Stimulated activated CD4-positive, alpha-beta T cell treated with anti-CD3 and anti-CD28 coated beads, TNF-alpha, amount 100 ng/mL, for 4 hours (primary cell): ENCODE data around the gene GRID1.
"Not testable (repeated sequence)": the region's sequence is repeated elsewhere in the genome, so short reads cannot be mapped to it uniquely, and the experiment has no call there.

Experiments
- DNase-seq, 3 experiments: peaks; one replicate each; pipeline ENCODE4 v3.0.0-alpha.2; 2020; ENCODE audit warnings: low read depth in 3 of 3

The GRID1 gene

DNA sequence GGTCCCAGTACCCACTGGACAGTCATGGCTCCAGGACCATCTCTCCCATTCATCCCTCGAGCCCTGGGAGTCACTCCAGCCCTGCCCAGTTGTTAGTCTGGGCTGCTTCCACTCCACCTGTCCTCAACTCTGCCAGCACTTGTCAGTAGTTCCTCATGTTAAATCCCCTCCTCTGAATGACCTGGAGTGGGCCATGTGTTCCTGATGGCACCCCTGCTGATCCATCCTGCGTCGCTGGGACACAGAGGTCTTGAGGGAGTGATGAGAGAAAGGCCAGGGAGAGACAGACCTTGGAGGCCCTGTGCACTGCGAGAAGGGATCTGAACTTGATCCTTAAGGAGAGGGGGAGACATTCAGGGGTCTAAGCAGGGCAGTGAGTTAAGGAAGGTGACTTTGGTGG lies 174.9 kb downstream of the GRID1 start:
- no peak for DNase-seq

- no peak for DNase-seq
Observed at GRCh38 chr10:86191166-86191565, 175.4 kb downstream of the GRID1 start.

GRCh38 chr10:86190291-86190690 lies 176.3 kb downstream of the GRID1 start:
- no peak for DNase-seq

DNA sequence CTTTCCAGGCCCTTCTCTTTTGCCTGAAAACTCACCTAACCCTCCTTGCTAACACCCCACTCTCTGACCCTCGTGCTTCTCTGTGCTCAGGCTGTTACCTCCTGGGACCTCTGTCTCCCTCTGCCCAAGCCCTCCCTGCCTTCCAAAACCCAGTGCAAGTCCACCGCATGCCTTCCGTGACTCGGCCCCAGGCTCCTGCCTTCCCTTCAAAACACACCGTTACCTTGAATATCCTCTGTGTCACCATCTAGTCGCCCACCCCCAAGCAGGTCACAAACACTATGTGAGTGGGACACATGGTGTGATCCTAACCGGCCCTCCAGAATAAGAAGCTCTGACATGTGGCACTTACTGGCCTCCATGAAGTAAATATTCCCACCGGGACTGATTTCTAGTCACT lies 176.7 kb downstream of the GRID1 start:
- DNase-seq = no peak

- no peak for DNase-seq
Observed at GRCh38 chr10:86188796-86189558, 177.6 kb downstream of the GRID1 start.

GRCh38 chr10:86188326-86188725 lies 178.3 kb downstream of the GRID1 start:
- no peak for DNase-seq

DNA sequence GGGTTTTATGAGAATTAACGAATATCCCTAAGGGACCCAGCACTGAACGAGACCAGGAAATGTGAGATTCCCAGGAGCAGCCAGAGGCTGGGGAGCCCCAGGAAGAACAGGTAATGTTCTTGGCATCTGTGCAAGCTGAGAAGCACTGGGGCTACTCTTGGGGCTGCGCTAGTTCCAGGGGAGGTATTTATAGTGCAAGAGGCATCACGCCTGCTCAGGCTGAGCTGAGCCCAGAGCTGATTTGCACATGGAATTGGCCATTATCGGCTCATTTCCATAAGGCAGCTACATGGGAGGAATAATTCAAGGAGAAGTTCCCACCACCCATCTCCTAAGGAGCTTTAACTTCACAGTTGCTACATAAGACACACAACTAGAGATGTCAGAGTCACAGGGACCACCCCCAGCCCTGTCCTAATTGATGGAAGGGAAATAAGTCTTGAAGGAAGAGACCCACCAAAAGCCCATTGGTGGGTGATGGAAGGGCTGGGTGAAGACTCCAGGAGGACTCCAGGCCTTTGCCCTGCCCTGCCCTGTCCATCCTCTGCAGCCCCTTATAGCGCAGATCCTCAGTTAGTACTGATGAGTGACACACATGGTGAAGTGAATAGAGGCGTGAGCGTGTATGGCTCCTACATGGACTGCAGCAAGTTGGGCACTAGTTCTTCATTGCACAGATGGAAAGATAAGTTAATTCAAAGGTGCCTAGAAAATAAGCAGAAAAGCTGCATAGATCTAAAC lies 178.9 kb downstream of the GRID1 start:
- no peak for DNase-seq

- DNase-seq = no peak
Observed at GRCh38 chr10:86186633-86187032, 180.0 kb downstream of the GRID1 start.

DNA sequence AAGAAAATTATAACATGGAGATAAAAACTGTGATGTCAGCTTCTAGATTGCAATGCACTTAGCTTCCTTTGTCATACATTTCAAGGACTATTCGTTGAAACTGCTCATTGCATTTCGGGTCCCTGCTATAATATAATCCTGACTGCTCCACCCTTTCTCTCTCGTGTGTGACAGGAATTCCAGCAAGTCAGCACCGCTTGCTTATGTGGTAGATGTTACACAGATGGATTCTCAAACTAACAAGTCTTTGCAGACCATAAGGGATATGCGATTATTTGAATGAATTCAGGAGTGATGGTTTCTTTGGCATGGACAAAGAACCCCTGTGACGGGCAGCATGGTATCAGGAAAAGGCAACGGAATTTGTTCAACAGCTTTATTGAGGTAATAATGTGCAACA lies 184.0 kb downstream of the GRID1 start:
- DNase-seq = no peak

- no peak for DNase-seq
Observed at GRCh38 chr10:86182150-86182549, 184.4 kb downstream of the GRID1 start.

DNA sequence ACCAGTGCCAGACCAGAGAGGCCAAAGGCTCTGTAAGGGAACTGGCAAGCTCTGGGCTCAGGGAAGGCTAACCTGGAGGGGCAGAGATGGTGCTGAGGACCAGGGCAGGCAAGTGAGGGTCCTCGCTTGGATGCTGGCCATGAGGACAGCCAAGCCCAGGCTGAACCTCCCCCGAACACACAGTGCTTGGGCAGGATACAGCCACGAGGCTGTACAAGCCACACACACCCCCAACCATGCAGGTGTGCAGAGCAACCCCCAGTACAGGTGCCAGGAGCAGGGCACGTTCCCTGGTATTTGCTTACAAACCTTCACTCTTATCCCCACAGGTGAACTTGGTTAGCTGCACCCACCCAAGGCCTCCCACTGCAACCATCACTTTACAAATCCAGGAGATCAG lies 185.7 kb downstream of the GRID1 start:
- DNase-seq = no peak

GRCh38 chr10:86179961-86180360 lies 186.6 kb downstream of the GRID1 start:
- no peak for DNase-seq

DNA sequence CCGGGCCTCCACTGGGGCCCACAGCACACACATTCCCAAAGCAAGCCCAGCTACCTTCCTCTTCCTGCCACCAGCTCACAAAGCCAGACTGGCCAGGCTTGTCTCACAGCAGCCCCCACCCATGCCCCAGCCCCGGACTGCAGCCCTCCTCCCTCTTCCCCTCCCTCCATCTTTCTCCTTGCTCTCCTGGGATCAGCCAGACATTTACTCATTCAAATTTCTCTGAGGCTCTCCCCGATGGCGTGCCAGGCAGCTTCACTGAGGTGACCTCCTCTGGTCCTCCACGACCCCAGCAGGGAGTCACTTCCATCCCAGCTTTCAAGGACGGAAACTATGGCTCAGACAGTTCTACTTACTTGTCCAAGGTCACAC lies 187.5 kb downstream of the GRID1 start:
- no peak for DNase-seq

DNA sequence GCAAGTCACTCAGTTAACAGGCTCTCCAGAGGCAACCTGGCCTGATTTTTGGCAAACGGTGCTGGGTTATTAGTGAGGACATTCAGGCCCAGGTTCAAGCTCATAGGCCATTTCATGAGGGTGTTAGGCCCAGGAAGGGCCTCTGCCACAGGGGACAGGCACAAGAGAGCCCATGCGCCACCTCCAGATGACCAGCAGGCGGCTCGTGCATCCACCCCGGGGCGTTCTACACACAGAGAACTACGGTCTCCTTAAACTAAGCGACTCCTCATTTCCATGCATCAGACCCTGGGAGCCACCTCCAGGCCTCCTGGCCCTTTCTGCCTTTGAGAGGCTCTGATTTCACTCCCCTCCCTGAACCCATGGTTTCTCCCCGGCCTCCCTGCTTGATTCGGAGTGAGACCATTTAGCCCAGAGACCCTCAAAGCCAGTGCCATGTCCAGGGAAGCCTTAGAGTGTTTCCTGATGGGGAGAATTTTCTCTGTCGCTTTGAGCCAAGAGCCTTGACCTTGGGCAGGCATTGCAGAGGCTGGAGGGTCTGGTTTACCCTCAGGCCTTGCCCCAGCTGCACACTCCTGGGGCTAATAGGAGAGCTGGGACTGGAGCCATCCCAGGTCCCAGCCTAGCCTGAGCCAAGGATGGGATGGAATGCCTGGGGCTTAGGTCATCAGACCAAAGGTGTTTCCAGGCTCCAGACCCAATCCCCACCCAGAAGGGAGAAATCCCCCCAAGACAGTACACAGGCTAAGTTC lies 188.0 kb downstream of the GRID1 start:
- DNase-seq = no peak

DNA sequence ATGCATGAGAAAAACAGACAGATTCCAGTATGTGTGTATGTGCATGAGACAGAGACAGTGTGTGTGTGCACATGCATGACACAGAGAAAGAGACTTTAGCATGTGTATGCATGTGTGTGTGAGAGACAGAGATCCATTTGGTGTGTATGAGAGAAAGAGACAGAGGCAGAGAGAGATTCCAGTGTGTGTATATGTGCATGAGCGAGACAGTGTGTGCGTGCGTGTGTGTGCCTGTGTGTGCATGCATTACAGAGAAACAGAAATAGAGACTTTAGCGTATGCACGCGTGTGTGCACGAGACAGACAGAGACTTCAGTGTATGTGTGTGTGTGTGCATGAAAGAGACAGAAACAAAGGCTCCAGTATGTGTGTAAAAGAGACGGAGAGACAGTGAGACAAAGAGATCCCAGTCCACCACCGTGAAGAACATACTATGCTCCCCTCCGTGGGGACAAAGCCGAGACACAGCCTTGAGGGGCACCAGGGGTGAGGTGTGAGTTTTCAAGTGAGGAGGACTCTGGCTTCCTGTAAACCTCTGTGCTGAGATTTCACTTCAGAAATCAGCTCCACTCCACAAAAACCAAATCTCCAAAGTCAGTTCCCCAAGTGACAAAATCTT lies 188.9 kb downstream of the GRID1 start:
- no peak for DNase-seq

GRCh38 chr10:86176850-86177536 lies 189.6 kb downstream of the GRID1 start:
- no peak for DNase-seq

- not testable (repeated sequence) for DNase-seq
Observed at GRCh38 chr10:86175476-86175875, 191.1 kb downstream of the GRID1 start.

DNA sequence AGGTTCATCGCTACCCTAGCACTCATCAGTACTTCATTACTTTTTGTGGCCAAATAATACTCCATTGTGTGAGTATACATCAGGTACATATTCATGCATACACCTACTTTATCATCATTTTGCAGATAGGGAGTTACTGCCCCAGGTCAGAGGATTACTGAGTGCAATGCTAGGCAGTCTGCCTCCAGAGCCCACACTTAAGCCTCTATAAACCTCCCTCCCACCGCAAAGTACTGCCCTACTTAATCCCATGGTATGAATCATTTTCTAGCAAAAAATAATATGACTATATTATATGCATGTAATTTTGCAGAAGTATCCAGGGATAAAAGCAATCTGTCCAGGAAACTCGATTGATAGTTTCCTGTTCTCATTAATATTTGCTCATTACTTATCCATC lies 194.3 kb downstream of the GRID1 start:
- no peak for DNase-seq

GRCh38 chr10:86170255-86171108 lies 196.1 kb downstream of the GRID1 start:
- DNase-seq = no peak

- no peak for DNase-seq
Observed at GRCh38 chr10:86169506-86170254, 196.9 kb downstream of the GRID1 start.
